Measurements from ENCODE around the gene PALLD.

Gene PALLD

GRCh38 chr4:168659741-168660465 lies 163.1 kb downstream of the PALLD start:
- peak overlapping the region; percentile 88 to 90 (median 90) for H3K27ac Mint-ChIP-seq
- no peak for TF ChIP-seq CTCF (IDR thresholded peaks at IDR 0.05; ENCODE audit: unreplicated experiment in 3 of 3)
- no peaks in the 10 kb centered on the region for H3K9me3 Mint-ChIP-seq
- peak overlapping the region in 2 of 3 experiments; percentile 4 to 16 for H3K4me3 Mint-ChIP-seq
- H3K27me3 Mint-ChIP-seq (ENCODE audit: low read depth) = no peaks in the 10 kb centered on the region
- peaks cover 93% of the 10 kb centered on the region for H3K4me1 Mint-ChIP-seq
- H3K36me3 Mint-ChIP-seq (ENCODE audit: low read depth) = no peaks in the 10 kb centered on the region

- H3K4me1 Mint-ChIP-seq = peaks cover 87% of the 10 kb centered on the region
- H3K4me3 Mint-ChIP-seq = no peak overlapping the region
- TF ChIP-seq CTCF (IDR thresholded peaks at IDR 0.05; ENCODE audit: unreplicated experiment in 3 of 3) = no peak
- no peaks in the 10 kb centered on the region for H3K27me3 Mint-ChIP-seq (ENCODE audit: low read depth)
- no peaks in the 10 kb centered on the region for H3K9me3 Mint-ChIP-seq
- no peaks in the 10 kb centered on the region for H3K36me3 Mint-ChIP-seq (ENCODE audit: low read depth)
- H3K27ac Mint-ChIP-seq = peak overlapping the region; percentile 51 to 90 (median 63)
Measured at GRCh38 chr4:168662297-168662984, 165.6 kb downstream of the PALLD start.

- Mint-ChIP-seq H3K4me3 (no peak overlapping the region), H3K9me3 (no peaks in the 10 kb centered on the region), H3K4me1 (peaks cover 76% of the 10 kb centered on the region), H3K27me3 (ENCODE audit: low read depth) (no peaks in the 10 kb centered on the region), H3K27ac (peak overlapping the region; percentile 15 to 58 (median 42)), H3K36me3 (ENCODE audit: low read depth) (peaks cover 7% of the 10 kb centered on the region)
- no peak for TF ChIP-seq CTCF (IDR thresholded peaks at IDR 0.05; ENCODE audit: unreplicated experiment in 3 of 3)
Measured at GRCh38 chr4:168664242-168664891, 167.5 kb downstream of the PALLD start.

- Mint-ChIP-seq H3K27ac (peak overlapping the region; percentile 73 to 91 (median 83)), H3K4me3 (peak overlapping the region in 1 of 3 experiments; percentile 5), H3K36me3 (ENCODE audit: low read depth) (peaks cover 17% of the 10 kb centered on the region), H3K9me3 (no peaks in the 10 kb centered on the region), H3K4me1 (peaks cover 55% of the 10 kb centered on the region), H3K27me3 (ENCODE audit: low read depth) (no peaks in the 10 kb centered on the region)
- no peak for TF ChIP-seq CTCF (IDR thresholded peaks at IDR 0.05; ENCODE audit: unreplicated experiment in 3 of 3)
Measured at GRCh38 chr4:168666531-168666930, 169.7 kb downstream of the PALLD start.

- TF ChIP-seq CTCF (IDR thresholded peaks at IDR 0.05; ENCODE audit: unreplicated experiment in 3 of 3) = no peak
Measured at GRCh38 chr4:168667376-168667775, 170.5 kb downstream of the PALLD start.

More at GRCh38 chr4:168667376-168667775, 170.5 kb downstream of the PALLD start:
- peaks cover 20% of the 10 kb centered on the region for H3K36me3 Mint-ChIP-seq (ENCODE audit: low read depth)
- H3K9me3 Mint-ChIP-seq = no peaks in the 10 kb centered on the region
- no peaks in the 10 kb centered on the region for H3K27me3 Mint-ChIP-seq (ENCODE audit: low read depth)
- peak overlapping the region; percentile 5 to 44 (median 6) for H3K4me3 Mint-ChIP-seq
- peaks cover 47% of the 10 kb centered on the region for H3K4me1 Mint-ChIP-seq
- H3K27ac Mint-ChIP-seq = peak overlapping the region; percentile 73 to 91 (median 83)

Data from nephron (organoid).